DMS79 (cell line): ENCODE data around the gene RPL12.
"Not testable (repeated sequence)": the region's sequence is repeated elsewhere in the genome, so short reads cannot be mapped to it uniquely, and the experiment has no call there.

Experiments used
- DNase-seq: peaks from one replicate; lab custom pipeline; 2025; lab: John Stamatoyannopoulos, UW

The RPL12 gene

GRCh38 chr9:127467621-127468020, 16.4 kb upstream of the RPL12 start:
- no peak for DNase-seq

- DNase-seq: not testable (repeated sequence)
Observed at GRCh38 chr9:127466407-127466917, 15.3 kb upstream of the RPL12 start.

- DNase-seq: no peak
Observed at GRCh38 chr9:127463911-127464310, 12.7 kb upstream of the RPL12 start.

- no peak for DNase-seq
Observed at GRCh38 chr9:127463382-127463781, 12.2 kb upstream of the RPL12 start.

- no peak for DNase-seq
Observed at GRCh38 chr9:127458921-127459320, 7.7 kb upstream of the RPL12 start.

- DNase-seq: no peak
Observed at GRCh38 chr9:127457191-127457878, 6.1 kb upstream of the RPL12 start.

- no peak for DNase-seq
Observed at GRCh38 chr9:127455324-127455992, 4.3 kb upstream of the RPL12 start.

- DNase-seq: no peak
Observed at GRCh38 chr9:127452691-127453090, 1.5 kb upstream of the RPL12 start.

- no peak for DNase-seq
Observed at GRCh38 chr9:127451858-127452656, 851 bp upstream of the RPL12 start.

GRCh38 chr9:127451608-127451857, 327 bp upstream of the RPL12 start:
- DNase-seq: no peak

GRCh38 chr9:127450243-127450760, 904 bp downstream of the RPL12 start:
- no peak for DNase-seq

- no peak for DNase-seq
Observed at GRCh38 chr9:127449332-127449966, 1.8 kb downstream of the RPL12 start.

GRCh38 chr9:127448112-127448805, 2.9 kb downstream of the RPL12 start:
- DNase-seq: no peak

GRCh38 chr9:127447416-127448111, 3.6 kb downstream of the RPL12 start:
- no peak for DNase-seq

- no peak for DNase-seq
Observed at GRCh38 chr9:127446713-127447415, 4.3 kb downstream of the RPL12 start.

- no peak for DNase-seq
Observed at GRCh38 chr9:127445851-127446712, 5.1 kb downstream of the RPL12 start.

GRCh38 chr9:127444921-127445850, 6.0 kb downstream of the RPL12 start:
- no peak for DNase-seq

GRCh38 chr9:127444283-127444920, 6.8 kb downstream of the RPL12 start:
- DNase-seq: no peak
